ENCODE measurements around the gene HIC2. TPM values are rescaled to one million over a fixed set of nuclear protein-coding genes. Genes with fewer than 3 reads are reported as not detected.

HIC2 gene
- total RNA-seq, 1 experiment from 2014 or later, result 6.7 TPM

- RAD21 ChIA-PET (ENCODE audit: low non-redundant PET in 1 of 2, low total read pairs in 2 of 2, uncharacterized antibody in 2 of 2, unreplicated experiment in 2 of 2), result no interaction called here
- ATAC-seq (no peak), DNase-seq (ENCODE audit: low read depth, low spot score) (no peak)
Observed at GRCh38 chr22:21450320-21450831, 33.2 kb downstream of the HIC2 start.

More at GRCh38 chr22:21450320-21450831, 33.2 kb downstream of the HIC2 start:
- Histone ChIP-seq H3K9me2 (ENCODE audit: insufficient read depth) (no peaks in the 10 kb centered on the region), H3K4me2 (ENCODE audit: low read length) (no peak overlapping the region), H3K4me3 (replicated peaks in 1 of 2; ENCODE audit: low read depth in 1 of 2, low read length in 2 of 2) (no peak overlapping the region), H3K9ac (ENCODE audit: low read length) (no peak overlapping the region), H4K20me1 (ENCODE audit: insufficient read depth) (no peaks in the 10 kb centered on the region), H3K9me3 (ENCODE audit: control insufficient read depth in 1 of 2, insufficient read depth in 1 of 2, low read depth in 1 of 2, low read length in 2 of 2) (no peaks in the 10 kb centered on the region), H3K4me1 (ENCODE audit: control insufficient read depth in 1 of 2, insufficient read depth in 2 of 2, low read length in 2 of 2) (no peaks in the 10 kb centered on the region), H2AFZ (ENCODE audit: low read depth, low read length, poor library complexity, severe bottlenecking) (no peak overlapping the region), H3K27ac (ENCODE audit: low read depth, low read length) (no peak overlapping the region), H3K79me2 (ENCODE audit: insufficient read depth, low read length) (no peaks in the 10 kb centered on the region; the same call in 1 of the 2 replicates), H3K27me3 (ENCODE audit: insufficient read depth, low read length) (no peaks in the 10 kb centered on the region), H3K36me3 (ENCODE audit: control insufficient read depth in 1 of 2, insufficient read depth in 2 of 2, low read length in 2 of 2) (peaks cover 0 to 7% of the 10 kb centered on the region in 2 experiments; a peak in 1 of 4 replicates)
- intact Hi-C loops (cut with micrococcal nuclease), result no loop called here
- TF ChIP-seq, protein P1, sequence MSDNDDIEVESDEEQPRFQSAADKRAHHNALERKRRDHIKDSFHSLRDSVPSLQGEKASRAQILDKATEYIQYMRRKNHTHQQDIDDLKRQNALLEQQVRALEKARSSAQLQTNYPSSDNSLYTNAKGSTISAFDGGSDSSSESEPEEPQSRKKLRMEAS (IDR thresholded peaks at IDR 0.05), result no peak
- TF ChIP-seq CTCF (IDR thresholded peaks at IDR 0.05 in 2 of 3, conservative IDR thresholded peaks at IDR 0.05 in 1 of 3; ENCODE audit: borderline replicate concordance in 1 of 3, insufficient read depth in 1 of 3, low read depth in 2 of 3, low read length in 2 of 3), result 0 out of 6 replicates have a peak, but pooled peaks of 1 of the 3 experiments have one; percentile 15
- BruUV-seq (replicated peaks), result no TSS peak
- CTCF ChIA-PET, result no interaction called here
- POLR2A ChIA-PET, result no interaction called here

Data from HCT116 (cell line).